Fibroblast of upper back skin (primary cell): ENCODE measurements around the gene FLNB.

Experiments
- DNase-seq: peaks from one replicate; pipeline ENCODE4 v3.0.0-alpha.2; 2013

Gene FLNB

GRCh38 chr3:58084788-58085543 lies 76.7 kb downstream of the FLNB start:
- DNase-seq: no peak

- DNase-seq: no peak
These were observed 77.4 kb downstream of the FLNB start for GRCh38 chr3:58085616-58086015.

GRCh38 chr3:58088501-58088900 lies 80.3 kb downstream of the FLNB start:
- DNase-seq: no peak

GRCh38 chr3:58090351-58090750 lies 82.1 kb downstream of the FLNB start:
- no peak for DNase-seq

- no peak for DNase-seq
These were observed 84.3 kb downstream of the FLNB start for GRCh38 chr3:58092521-58092920.

GRCh38 chr3:58093574-58094195 lies 85.5 kb downstream of the FLNB start:
- DNase-seq: peak; percentile 10

- no peak for DNase-seq
These were observed 86.4 kb downstream of the FLNB start for GRCh38 chr3:58094657-58095056.

GRCh38 chr3:58095603-58096138 lies 87.4 kb downstream of the FLNB start:
- DNase-seq: no peak

- no peak for DNase-seq
These were observed 90.3 kb downstream of the FLNB start for GRCh38 chr3:58098531-58098930.

GRCh38 chr3:58099865-58100264 lies 91.6 kb downstream of the FLNB start:
- no peak for DNase-seq

GRCh38 chr3:58101499-58102389 lies 93.5 kb downstream of the FLNB start:
- DNase-seq: no peak

- peak; percentile 7 for DNase-seq
These were observed 94.1 kb downstream of the FLNB start for GRCh38 chr3:58102390-58102750.

- peak; percentile 35 for DNase-seq
These were observed 94.8 kb downstream of the FLNB start for GRCh38 chr3:58102976-58103451.

GRCh38 chr3:58104151-58104550 lies 95.9 kb downstream of the FLNB start:
- peak; percentile 18 for DNase-seq

- DNase-seq: no peak
These were observed 96.5 kb downstream of the FLNB start for GRCh38 chr3:58104712-58105111.

- DNase-seq: no peak
These were observed 97.0 kb downstream of the FLNB start for GRCh38 chr3:58105196-58105595.

GRCh38 chr3:58106061-58106460 lies 97.8 kb downstream of the FLNB start:
- no peak for DNase-seq

- no peak for DNase-seq
These were observed 98.4 kb downstream of the FLNB start for GRCh38 chr3:58106640-58107039.

- no peak for DNase-seq
These were observed 99.4 kb downstream of the FLNB start for GRCh38 chr3:58107597-58107996.

GRCh38 chr3:58109752-58110151 lies 101.5 kb downstream of the FLNB start:
- no peak for DNase-seq

GRCh38 chr3:58111513-58112184 lies 103.4 kb downstream of the FLNB start:
- DNase-seq: no peak

- DNase-seq: no peak
These were observed 103.9 kb downstream of the FLNB start for GRCh38 chr3:58112185-58112535.

- DNase-seq: no peak
These were observed 107.0 kb downstream of the FLNB start for GRCh38 chr3:58115175-58115574.
